Measurements from ENCODE around the gene TRH. TPM values are rescaled to one million over a fixed set of nuclear protein-coding genes. Genes with fewer than 3 reads are reported as not detected.

Gene TRH
- total and polyA plus RNA-seq, 2 of the 8 experiments (the other 6 are each of a cell fraction or from before 2014, with no cell fraction given): not detected

DNA sequence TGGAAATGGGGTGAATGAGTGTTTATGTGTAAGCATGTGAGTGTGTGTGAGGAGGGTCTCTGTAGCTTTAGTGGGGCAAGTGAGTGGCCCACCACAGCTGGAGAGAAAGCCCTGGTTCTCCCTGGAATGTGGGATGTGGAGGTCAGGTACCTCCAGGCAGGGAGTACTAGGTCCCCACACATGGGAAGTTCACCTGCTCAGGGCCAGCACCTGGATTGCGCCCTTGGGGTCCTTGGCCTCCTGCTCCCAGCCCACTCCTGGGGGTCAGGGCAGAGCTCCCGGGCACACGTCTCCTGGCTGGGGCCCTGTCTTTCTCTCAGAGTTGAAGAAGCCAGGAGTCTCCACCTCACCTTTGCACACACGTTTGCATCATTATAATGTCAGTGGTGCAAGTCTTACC lies 41.0 kb upstream of the TRH start:
- Histone ChIP-seq H3K56ac (replicated peaks; ENCODE audit: insufficient read length, low read depth, low read length) (no peak overlapping the region), H3K4ac (replicated peaks; ENCODE audit: insufficient read length, low read depth, low read length) (no peak overlapping the region), H2AK5ac (ENCODE audit: low read depth, low read length) (no peak overlapping the region), H2BK12ac (ENCODE audit: low read depth, low read length) (no peak overlapping the region), H4K91ac (replicated peaks; ENCODE audit: insufficient read length, low read length) (no peak overlapping the region), H3K79me1 (ENCODE audit: low read depth, low read length) (no peaks in the 10 kb centered on the region), H3K27me3 (replicated peaks in 1 of 4; ENCODE audit: control insufficient read depth in 3 of 4, extremely low read depth in 1 of 4, insufficient read depth in 3 of 4, low read length in 3 of 4) (0 out of 7 replicates have a peak, but pooled peaks cover 0 to 5% (median under 1%) of the 10 kb centered on the region in 4 experiments), H2AFZ (ENCODE audit: low read length) (no peak overlapping the region), H2BK5ac (ENCODE audit: low read depth, low read length) (no peak overlapping the region), H3K79me2 (ENCODE audit: control insufficient read depth in 1 of 2, insufficient read depth in 2 of 2, low read length in 2 of 2) (no peaks in the 10 kb centered on the region), H3K18ac (ENCODE audit: extremely low read depth, low read length) (no peak overlapping the region), H4K20me1 (replicated peaks in 1 of 2; ENCODE audit: control insufficient read depth in 1 of 2, insufficient read depth in 2 of 2, low read length in 2 of 2) (no peaks in the 10 kb centered on the region), H2BK20ac (ENCODE audit: low read length) (no peak overlapping the region), H3K36me3 (ENCODE audit: control insufficient read depth in 2 of 4, insufficient read depth in 4 of 4, low read length in 3 of 4) (no peaks in the 10 kb centered on the region), H3K23ac (ENCODE audit: insufficient read length) (no peak overlapping the region), H2BK15ac (ENCODE audit: low read length) (no peak overlapping the region), H3K9me3 (ENCODE audit: insufficient read depth in 2 of 2, low read depth in 1 of 2, low read length in 1 of 2) (peaks cover 0 to 6% of the 10 kb centered on the region in 2 experiments; a peak in 1 of 4 replicates), H3K9ac (replicated peaks in 1 of 4; ENCODE audit: extremely low read depth in 1 of 4, low read depth in 3 of 4, low read length in 3 of 4) (no peak overlapping the region), H3K14ac (ENCODE audit: insufficient read length) (no peak overlapping the region), H3K27ac (ENCODE audit: low read depth, low read length) (no peak overlapping the region), H3K4me1 (replicated peaks in 1 of 4; ENCODE audit: control insufficient read depth in 3 of 4, insufficient read depth in 4 of 4, low read length in 3 of 4) (peaks cover 0 to 3% (median 0%) of the 10 kb centered on the region in 4 experiments; a peak in 2 of 7 replicates), H4K5ac (ENCODE audit: insufficient read length, low read depth, low read length) (no peak overlapping the region), H3K4me2 (ENCODE audit: insufficient read depth in 1 of 2, low read depth in 2 of 2, low read length in 2 of 2) (no peak overlapping the region), H3K4me3 (ENCODE audit: extremely low read depth in 1 of 4, insufficient read depth in 2 of 4, low read depth in 3 of 4, low read length in 4 of 4) (no peak overlapping the region), H3K23me2 (ENCODE audit: low read depth, low read length) (no peaks in the 10 kb centered on the region), H4K8ac (ENCODE audit: extremely low read depth, insufficient read depth, low read length) (no peak overlapping the region), H2BK120ac (replicated peaks; ENCODE audit: low read depth, low read length) (no peak overlapping the region)
- no peak for DNase-seq (ENCODE audit: low read depth in 1 of 2, low spot score in 2 of 2)
- FAIRE-seq: no peak
- ChIA-PET CTCF (ENCODE audit: partially characterized antibody) (interaction anchor here (0.8 to 2.7 kb wide), 21 partner anchors 9 to 441 kb away, joined by 3 to 18 read pairs (median 5); no protein-coding TSS in a partner anchor), POLR2A (ENCODE audit: partially characterized antibody) (no interaction called here)
- WGBS, 2 experiments (ENCODE audit: extremely low coverage in 1 of 2, insufficient coverage in 1 of 2, insufficient read length in 1 of 2, insufficient replicate concordance in 2 of 2, low coverage in 1 of 2, low lambda C conversion rate in 2 of 2, missing lambda C conversion rate in 1 of 2): 96% methylated on average over 4 of the region's 4 CpGs; no CpG with 5 or more reads in 1 of the 2 experiments
- TF ChIP-seq GTF2F1 (IDR thresholded peaks at IDR 0.05; ENCODE audit: borderline replicate concordance, low read depth, low read length) (no peak), CBX5 (IDR thresholded peaks at IDR 0.05; ENCODE audit: low read depth, low read length) (no peak), KDM1A (IDR thresholded peaks at IDR 0.05; ENCODE audit: borderline replicate concordance, low read length) (no peak), CBX8 (IDR thresholded peaks at IDR 0.05; ENCODE audit: borderline replicate concordance, low read depth, low read length) (no peak), SP2 (IDR thresholded peaks at IDR 0.05; ENCODE audit: low read length) (no peak), BRCA1 (IDR thresholded peaks at IDR 0.05; ENCODE audit: low read depth, low read length) (no peak), RAD21 (IDR thresholded peaks at IDR 0.05 in 1 of 2, conservative IDR thresholded peaks at IDR 0.05 in 1 of 2; ENCODE audit: low read depth in 2 of 2, low read length in 2 of 2) (no peak), RBBP5 (IDR thresholded peaks at IDR 0.05; ENCODE audit: borderline replicate concordance, low read depth, low read length) (no peak), CTBP2 (IDR thresholded peaks at IDR 0.05; ENCODE audit: borderline replicate concordance, insufficient read depth, insufficient read length, low read length) (no peak), SP4 (IDR thresholded peaks at IDR 0.05; ENCODE audit: low read length) (no peak), POU5F1 (IDR thresholded peaks at IDR 0.05; ENCODE audit: low read depth, low read length) (no peak), PHF8 (conservative IDR thresholded peaks at IDR 0.05; ENCODE audit: low read depth, low read length) (no peak)
- TF ChIP-seq, protein P1, sequence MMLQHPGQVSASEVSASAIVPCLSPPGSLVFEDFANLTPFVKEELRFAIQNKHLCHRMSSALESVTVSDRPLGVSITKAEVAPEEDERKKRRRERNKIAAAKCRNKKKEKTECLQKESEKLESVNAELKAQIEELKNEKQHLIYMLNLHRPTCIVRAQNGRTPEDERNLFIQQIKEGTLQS (IDR thresholded peaks at IDR 0.05; ENCODE audit: insufficient read depth, low read depth, low read length): no peak

Data from H1 (cell line).